Right lobe of liver (tissue), 4 donors: Measurements from ENCODE around the gene ADTRP.

Experiments used
- POLR2A ChIP-seq: fragments of 450-650 bp; IDR thresholded peaks from one replicate; pipeline ENCODE4 v1.6.1; 2017; ENCODE audit warnings: antibody characterized with exemption, mild to moderate bottlenecking
- TF ChIP-seq, protein P1 (sequence below), 4 donors: fragments of 200-600 bp in 3 of 4; fragments of 450-650 bp in 1 of 4; IDR thresholded peaks; one replicate each; pipeline versions ENCODE4 v1.5.1 to v1.8.0; 2016 to 2022; ENCODE audit warnings: antibody characterized with exemption in 4 of 4, mild to moderate bottlenecking in 2 of 4
- donor health status: DM: no; HTN: no; CAD: no.
- donor health status: DM: no; HTN: no; CAD: no.
- donor health status: DM: no; HTN: yes; CAD: no.

DNA sequence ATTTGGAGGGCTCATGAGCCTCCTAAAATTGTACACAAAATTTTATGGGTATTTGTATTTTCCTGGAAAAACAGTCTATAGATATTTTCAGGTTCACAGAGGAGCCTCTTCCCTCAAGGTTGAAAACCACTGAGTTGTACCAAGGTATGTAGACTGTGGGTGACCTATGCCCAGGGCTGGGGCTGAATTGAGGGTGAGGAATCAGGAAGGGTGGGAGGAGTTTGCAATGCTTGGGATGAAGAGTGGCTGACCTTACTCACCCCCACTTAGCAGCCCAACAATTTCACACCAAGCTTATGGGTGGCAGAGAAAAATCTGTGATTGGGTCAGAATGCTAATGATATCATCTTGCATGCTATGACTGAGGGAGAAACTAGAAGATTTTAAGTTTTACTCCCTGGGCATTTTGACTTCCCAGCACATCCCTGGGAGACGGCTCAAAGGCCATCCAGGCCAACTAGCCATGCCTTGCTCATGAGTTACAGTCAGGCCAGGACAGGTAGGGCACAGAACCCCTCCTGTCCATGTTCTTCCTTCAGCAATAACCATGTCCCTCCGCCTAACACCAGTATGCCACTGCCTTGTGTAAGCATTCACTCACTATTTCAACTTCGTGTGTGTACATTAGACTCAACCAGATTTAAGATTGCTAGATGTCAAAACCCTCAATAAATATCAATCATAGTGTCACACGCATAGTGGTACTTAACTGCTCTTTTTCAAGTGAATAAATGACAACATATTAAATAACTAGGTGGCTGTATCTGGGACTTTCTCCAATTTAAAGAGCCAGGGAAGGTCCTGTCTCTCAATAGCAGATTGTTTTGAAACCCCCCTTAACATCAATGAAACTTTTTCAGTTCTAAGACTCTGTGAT lies 16.6 kb downstream of the ADTRP start:
- TF ChIP-seq, protein P1, sequence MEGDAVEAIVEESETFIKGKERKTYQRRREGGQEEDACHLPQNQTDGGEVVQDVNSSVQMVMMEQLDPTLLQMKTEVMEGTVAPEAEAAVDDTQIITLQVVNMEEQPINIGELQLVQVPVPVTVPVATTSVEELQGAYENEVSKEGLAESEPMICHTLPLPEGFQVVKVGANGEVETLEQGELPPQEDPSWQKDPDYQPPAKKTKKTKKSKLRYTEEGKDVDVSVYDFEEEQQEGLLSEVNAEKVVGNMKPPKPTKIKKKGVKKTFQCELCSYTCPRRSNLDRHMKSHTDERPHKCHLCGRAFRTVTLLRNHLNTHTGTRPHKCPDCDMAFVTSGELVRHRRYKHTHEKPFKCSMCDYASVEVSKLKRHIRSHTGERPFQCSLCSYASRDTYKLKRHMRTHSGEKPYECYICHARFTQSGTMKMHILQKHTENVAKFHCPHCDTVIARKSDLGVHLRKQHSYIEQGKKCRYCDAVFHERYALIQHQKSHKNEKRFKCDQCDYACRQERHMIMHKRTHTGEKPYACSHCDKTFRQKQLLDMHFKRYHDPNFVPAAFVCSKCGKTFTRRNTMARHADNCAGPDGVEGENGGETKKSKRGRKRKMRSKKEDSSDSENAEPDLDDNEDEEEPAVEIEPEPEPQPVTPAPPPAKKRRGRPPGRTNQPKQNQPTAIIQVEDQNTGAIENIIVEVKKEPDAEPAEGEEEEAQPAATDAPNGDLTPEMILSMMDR (IDR thresholded peaks at IDR 0.05), result no peak
- no peak for TF ChIP-seq POLR2A
